Renal cortex interstitium (tissue), 11 donors: ENCODE data around the gene DSG3. TPM values are rescaled to one million over a fixed set of nuclear protein-coding genes. Genes with fewer than 3 reads are reported as not detected.
"Not testable (repeated sequence)": the region's sequence is repeated elsewhere in the genome, so short reads cannot be mapped to it uniquely, and the experiment has no call there.

Experiments used
- DNase-seq, 11 donors: peaks; one replicate each; pipeline ENCODE4 v3.0.0-alpha.2; 2013; ENCODE audit warnings: low read depth in 9 of 11, low spot score in 4 of 11; ENCODE audit errors: extremely low read depth in 1 of 11
- polyA plus RNA-seq, 3 donors: library from polyadenylated mRNA; unstranded; fragments of 120-200 nt; gene quantifications; one replicate each; pipeline ENCODE4 v1.2.1, GENCODE V29; 2013; ENCODE audit not compliant: insufficient read length in 3 of 3

The DSG3 gene
- polyA plus RNA-seq, 3 donors = not detected

DNA sequence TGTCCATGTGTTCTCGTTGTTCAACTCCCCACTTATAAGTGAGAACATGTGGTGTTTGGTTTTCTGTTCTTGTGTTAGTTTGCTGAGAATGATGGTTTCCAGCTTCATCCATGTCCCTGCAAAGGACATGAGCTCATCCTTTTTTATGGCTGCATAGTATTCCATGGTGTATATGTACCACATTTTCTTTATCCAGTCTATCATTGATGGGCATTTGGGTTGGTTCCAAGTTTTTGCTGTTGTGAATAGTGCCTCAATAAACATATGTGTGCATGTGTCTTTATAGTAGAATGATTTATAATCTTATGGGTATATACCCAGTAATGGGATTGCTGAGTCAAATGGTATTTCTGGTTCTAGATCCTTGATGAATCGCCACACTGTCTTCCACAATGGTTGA, 59.6 kb downstream of the DSG3 start:
- not testable (repeated sequence) for DNase-seq

DNA sequence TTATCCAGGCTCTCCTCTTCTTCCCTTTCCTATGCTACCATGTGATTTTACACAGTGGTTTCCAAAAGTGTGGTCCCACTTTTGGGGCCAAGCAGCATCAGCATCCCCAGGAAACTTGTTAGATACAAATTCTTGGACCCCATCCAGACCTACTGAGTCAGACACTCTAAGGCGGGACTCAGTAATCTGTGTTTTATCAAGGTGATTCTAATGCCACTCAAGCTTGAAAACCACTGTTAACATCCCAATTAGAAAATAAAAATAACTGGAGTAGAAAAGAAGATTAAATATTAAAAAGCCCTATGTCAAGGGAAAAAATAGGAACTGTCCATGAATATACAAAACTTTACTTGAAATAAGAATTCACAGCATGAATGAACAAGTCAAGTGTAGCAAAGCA, 61.2 kb downstream of the DSG3 start:
- no peak for DNase-seq

DNA sequence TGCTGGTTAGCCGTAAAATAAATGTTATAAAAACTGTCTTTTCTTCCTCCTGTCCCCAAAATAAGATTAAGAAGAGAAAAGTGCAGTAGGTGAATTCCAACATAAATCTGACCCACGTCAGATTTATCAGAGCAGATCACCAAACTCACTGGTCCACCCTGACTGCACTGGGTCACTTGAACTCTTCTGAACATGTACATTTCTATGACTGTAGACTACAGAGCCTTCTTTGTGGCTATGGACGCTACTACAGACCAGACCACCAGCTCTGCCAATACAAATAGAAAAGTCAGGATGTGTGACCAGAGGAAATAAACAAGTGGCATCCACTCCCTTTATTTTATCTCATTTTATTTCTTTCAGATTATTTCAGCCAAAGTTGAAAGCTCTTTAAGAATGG, 62.0 kb downstream of the DSG3 start:
- no peak for DNase-seq

DNA sequence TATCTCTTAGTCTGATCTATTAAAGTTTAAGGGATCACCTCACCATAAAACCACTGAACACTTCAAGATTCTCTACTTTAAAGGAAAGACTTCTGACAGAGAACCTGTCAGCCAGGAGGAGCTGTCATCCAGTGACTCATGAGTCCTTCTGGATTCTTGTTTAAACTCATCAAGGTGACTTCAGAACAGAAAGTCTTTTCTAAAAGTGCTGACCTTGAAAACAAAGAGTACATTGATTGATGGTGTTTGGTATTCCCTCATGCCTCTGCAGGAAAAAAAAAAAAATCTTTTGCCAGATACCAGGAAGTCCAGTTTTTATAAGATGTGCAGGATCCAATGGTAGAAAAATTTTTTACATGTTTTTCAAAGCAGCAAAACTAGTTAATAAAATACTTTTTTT, 62.8 kb downstream of the DSG3 start:
- no peak for DNase-seq

DNA sequence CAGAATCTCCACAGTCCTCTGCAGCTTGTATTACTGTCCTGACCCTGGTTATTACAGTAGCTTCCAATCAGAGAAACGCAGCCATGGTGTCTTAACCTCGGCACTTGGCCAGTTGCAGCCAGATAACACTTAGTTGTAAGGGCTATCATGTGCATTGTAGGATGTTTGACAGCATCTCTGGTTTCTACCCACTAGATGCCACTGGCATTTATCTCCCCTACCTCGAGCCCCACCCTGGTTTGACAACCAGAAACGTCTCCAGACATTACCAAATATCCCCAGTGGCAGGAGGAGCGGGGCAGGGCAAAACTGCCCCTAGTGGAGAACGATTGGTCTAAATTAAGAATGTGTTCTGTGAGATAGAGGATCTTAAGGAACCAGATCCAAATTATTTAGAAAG, 63.6 kb downstream of the DSG3 start:
- no peak for DNase-seq

DNA sequence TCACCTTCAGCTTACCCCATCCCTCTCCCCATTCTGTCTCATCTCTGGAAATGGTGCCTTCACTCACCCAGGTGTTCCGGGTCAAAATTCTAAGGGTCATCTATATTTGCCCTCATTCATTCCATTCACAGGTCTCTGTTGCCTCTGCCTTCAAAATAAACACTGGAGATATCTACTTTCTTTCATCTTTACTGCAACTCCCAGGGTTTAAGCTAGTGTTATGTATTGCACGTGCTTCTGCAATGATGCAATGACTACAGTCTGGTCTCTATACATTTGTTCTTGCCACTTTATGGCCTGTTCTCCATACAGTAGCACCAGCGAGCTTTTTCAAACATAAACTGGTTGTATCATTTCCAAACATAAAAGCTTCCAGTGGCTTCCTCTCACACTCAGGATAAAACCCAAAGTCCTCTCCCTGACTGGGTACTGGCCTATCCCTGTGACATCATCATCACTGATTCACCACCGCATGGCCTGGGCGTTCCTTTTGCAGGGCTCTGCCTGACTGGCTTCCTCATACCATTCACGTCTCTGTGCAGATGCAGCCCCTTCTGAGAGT, 64.7 kb downstream of the DSG3 start:
- peak in 1 of 11 donors; percentile 9 for DNase-seq

DNA sequence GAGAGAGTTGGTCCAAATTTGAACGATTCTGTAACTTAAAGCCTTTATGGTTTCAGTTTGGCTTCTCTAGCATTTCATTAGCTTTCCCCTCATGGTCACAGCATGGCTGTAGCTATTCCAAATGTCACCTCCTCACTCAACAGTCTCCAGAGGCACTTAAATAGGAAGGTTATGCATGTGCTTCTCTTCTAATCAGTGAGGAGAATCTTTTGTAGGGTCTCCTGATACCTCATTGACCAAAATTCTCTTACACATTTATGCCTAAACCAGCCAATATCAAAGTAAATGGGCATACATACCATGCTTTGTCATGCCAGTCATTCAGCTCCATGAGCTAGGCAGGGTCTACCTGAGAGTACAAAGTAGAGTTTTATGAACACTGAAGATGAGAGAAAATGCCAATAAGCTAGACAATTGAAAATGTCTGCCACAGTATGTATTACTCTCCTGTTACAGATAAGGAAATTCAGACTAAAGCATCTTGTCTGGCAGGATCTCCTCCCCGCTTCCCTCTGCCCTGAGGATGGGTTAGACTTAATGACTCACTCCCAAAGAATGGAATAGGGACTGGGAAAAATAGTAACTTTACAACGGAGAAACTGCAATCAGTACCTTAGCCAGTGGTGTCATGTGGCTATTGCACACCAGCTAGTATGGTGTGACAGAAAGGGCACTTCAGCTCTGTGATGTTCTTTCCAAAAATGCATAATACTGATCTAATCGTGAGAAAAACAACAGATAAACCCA, 65.8 kb downstream of the DSG3 start:
- no peak for DNase-seq

DNA sequence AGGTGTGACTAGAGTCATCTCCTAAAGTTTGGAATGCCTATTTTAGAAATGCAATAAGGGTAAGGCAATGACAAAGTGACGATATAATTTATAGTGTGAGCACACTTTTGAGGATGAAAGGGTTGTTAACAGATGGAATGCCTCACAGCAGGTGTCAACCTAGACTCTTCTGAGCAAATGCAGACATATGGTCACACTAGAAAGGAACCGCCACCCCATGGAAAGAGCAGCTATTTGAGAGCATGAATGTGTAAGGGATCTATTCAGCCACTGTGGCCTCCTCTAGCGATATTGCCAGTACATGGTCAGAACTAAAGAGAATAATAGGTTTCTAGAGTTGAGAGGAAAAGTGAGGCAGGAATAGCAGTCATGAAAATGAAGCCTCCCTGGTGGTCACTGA, 68.9 kb downstream of the DSG3 start:
- no peak for DNase-seq

DNA sequence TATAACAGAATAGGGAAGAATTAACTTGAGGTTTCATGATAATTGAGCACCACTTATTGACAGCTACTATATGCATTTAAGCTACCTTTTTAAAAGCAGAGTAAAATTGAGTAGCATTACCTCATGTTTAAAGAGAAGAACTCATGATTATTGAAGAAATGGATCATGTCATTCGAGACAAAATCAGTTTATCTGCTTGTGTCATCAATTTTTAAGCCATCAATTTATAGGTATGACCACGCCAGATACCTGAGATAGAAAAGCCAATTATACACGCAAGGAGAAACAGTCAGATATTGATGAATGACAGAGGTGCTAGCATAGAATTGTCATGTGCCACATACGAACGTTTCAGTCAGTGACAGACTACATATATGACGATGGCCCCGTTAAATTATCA, 78.8 kb downstream of the DSG3 start:
- no peak for DNase-seq

Other genes starting within 250 kb of the DSG3 start
- gene DSG1, start 129.6 kb upstream of the DSG3 start, polyA plus RNA-seq = under 1 TPM in 2 of 3 donors, not detected in 1; 0.03 TPM
- gene DSG4, start 71.0 kb upstream of the DSG3 start, polyA plus RNA-seq = under 1 TPM in 1 of 3 donors, not detected in 2; 0.05 TPM
- gene DSG2, start 50.4 kb downstream of the DSG3 start, polyA plus RNA-seq = 10 to 100 TPM; 44.1 to 56.1 (median 52.9) TPM
- 1 to 10 TPM in 1 of 3 donors, under 1 TPM in 2; 0.24 to 1.6 (median 0.42) TPM for gene TTR, start 144.1 kb downstream of the DSG3 start, polyA plus RNA-seq
- 10 to 100 TPM; 14.5 to 19.2 (median 16.1) TPM for gene B4GALT6, start 236.8 kb downstream of the DSG3 start, polyA plus RNA-seq